Subcutaneous abdominal adipose tissue (tissue), 5 donors: Measurements from ENCODE around the gene RILPL1.
"Not testable (repeated sequence)": the region's sequence is repeated elsewhere in the genome, so short reads cannot be mapped to it uniquely, and the experiment has no call there.

Experiments used
- H3K27ac ChIP-seq: one replicate; pipeline ENCODE4 v1.7.0; 2013; ENCODE audit warnings: low read depth, mild to moderate bottlenecking, inconsistent platforms, low read length, moderate library complexity
- H3K27me3 ChIP-seq, 5 donors: one replicate each; pipeline ENCODE4 v1.7.0; 2013; ENCODE audit warnings: low read length in 5 of 5, inconsistent platforms in 1 of 5; ENCODE audit not compliant: control insufficient read depth in 5 of 5, insufficient read depth in 4 of 5
- H3K36me3 ChIP-seq, 5 donors: one replicate each; pipeline ENCODE4 v1.7.0; 2013; ENCODE audit warnings: low read length in 5 of 5; ENCODE audit not compliant: control insufficient read depth in 5 of 5, insufficient read depth in 5 of 5
- H3K4me1 ChIP-seq, 5 donors: one replicate each; pipeline ENCODE4 v1.7.0; 2013; ENCODE audit warnings: low read length in 5 of 5, mild to moderate bottlenecking in 3 of 5, moderate library complexity in 1 of 5; ENCODE audit not compliant: control insufficient read depth in 5 of 5, insufficient read depth in 5 of 5
- H3K4me3 ChIP-seq, 5 donors: one replicate each; pipeline ENCODE4 v1.7.0; 2013; ENCODE audit warnings: low read length in 5 of 5, low read depth in 1 of 5
- H3K9ac ChIP-seq, 5 donors: one replicate each; pipeline ENCODE4 v1.7.0; 2013; ENCODE audit warnings: low read length in 5 of 5, mild to moderate bottlenecking in 4 of 5, moderate library complexity in 3 of 5
- H3K9me3 ChIP-seq, 5 donors: one replicate each; pipeline ENCODE4 v1.7.0; 2013; ENCODE audit warnings: low read length in 5 of 5; ENCODE audit not compliant: control insufficient read depth in 5 of 5
- donor health status: healthy.
- donor health status: healthy.
- donor health status: healthy.
- donor health status: healthy.
- donor health status: healthy.

RILPL1 gene

GRCh38 chr12:123554843-123555242 is 21.3 kb upstream of the RILPL1 start:
- H3K27me3 ChIP-seq, H3K27ac ChIP-seq, H3K9ac ChIP-seq, H3K4me1 ChIP-seq, H3K36me3 ChIP-seq, H3K9me3 ChIP-seq, H3K4me3 ChIP-seq: not testable (repeated sequence)

- H3K4me3 ChIP-seq, H3K4me1 ChIP-seq, H3K36me3 ChIP-seq, H3K27me3 ChIP-seq, H3K9ac ChIP-seq, H3K9me3 ChIP-seq, H3K27ac ChIP-seq: not testable (repeated sequence)
Measured at GRCh38 chr12:123554136-123554535, 20.6 kb upstream of the RILPL1 start.

- Histone ChIP-seq H3K4me3 (no peak overlapping the region), H3K27ac (no peak overlapping the region), H3K9ac (no peak overlapping the region), H3K9me3 (no peaks in the 10 kb centered on the region), H3K27me3 (no peaks in the 10 kb centered on the region), H3K36me3 (no peaks in the 10 kb centered on the region), H3K4me1 (no peaks in the 10 kb centered on the region)
Measured at GRCh38 chr12:123550700-123551099, 17.2 kb upstream of the RILPL1 start.

GRCh38 chr12:123548107-123548506 is 14.6 kb upstream of the RILPL1 start:
- Histone ChIP-seq H3K4me3 (no peak overlapping the region), H3K27ac (no peak overlapping the region), H3K27me3 (no peaks in the 10 kb centered on the region), H3K9me3 (no peaks in the 10 kb centered on the region), H3K9ac (no peak overlapping the region), H3K36me3 (no peaks in the 10 kb centered on the region), H3K4me1 (no peaks in the 10 kb centered on the region)

- Histone ChIP-seq H3K9me3 (no peaks in the 10 kb centered on the region), H3K9ac (no peak overlapping the region), H3K4me1 (no peaks in the 10 kb centered on the region), H3K27me3 (no peaks in the 10 kb centered on the region), H3K36me3 (no peaks in the 10 kb centered on the region), H3K4me3 (no peak overlapping the region), H3K27ac (no peak overlapping the region)
Measured at GRCh38 chr12:123546281-123546680, 12.8 kb upstream of the RILPL1 start.

- Histone ChIP-seq H3K9me3 (no peaks in the 10 kb centered on the region), H3K4me1 (no peaks in the 10 kb centered on the region), H3K36me3 (no peaks in the 10 kb centered on the region), H3K27ac (no peak overlapping the region), H3K4me3 (no peak overlapping the region), H3K9ac (no peak overlapping the region), H3K27me3 (no peaks in the 10 kb centered on the region)
Measured at GRCh38 chr12:123543541-123543940, 10.0 kb upstream of the RILPL1 start.

GRCh38 chr12:123540899-123541662 is 7.6 kb upstream of the RILPL1 start:
- Histone ChIP-seq H3K27ac (no peak overlapping the region), H3K4me1 (no peaks in the 10 kb centered on the region), H3K4me3 (no peak overlapping the region), H3K36me3 (no peaks in the 10 kb centered on the region), H3K9ac (no peak overlapping the region), H3K9me3 (no peaks in the 10 kb centered on the region), H3K27me3 (no peaks in the 10 kb centered on the region)

- H3K9ac ChIP-seq, H3K36me3 ChIP-seq, H3K9me3 ChIP-seq, H3K27me3 ChIP-seq, H3K4me3 ChIP-seq, H3K27ac ChIP-seq: not testable (repeated sequence)
- H3K4me1 ChIP-seq, result peaks cover 10 to 29% (median 28%) of the 10 kb centered on the region in 5 donors
Measured at GRCh38 chr12:123535952-123536351, 2.4 kb upstream of the RILPL1 start.

- peak overlapping the region; percentile 65 to 90 (median 77) for H3K4me3 ChIP-seq
- H3K9ac ChIP-seq, result peak overlapping the region; percentile 60 to 80 (median 62)
- H3K9me3 ChIP-seq, result no peaks in the 10 kb centered on the region
- H3K4me1 ChIP-seq, result peaks cover 10 to 34% (median 29%) of the 10 kb centered on the region in 5 donors
- peaks cover 0 to 11% (median 2%) of the 10 kb centered on the region in 5 donors for H3K36me3 ChIP-seq
- no peaks in the 10 kb centered on the region for H3K27me3 ChIP-seq
- peak overlapping the region; percentile 41 for H3K27ac ChIP-seq
Measured at GRCh38 chr12:123532808-123533649, 490 bp downstream of the RILPL1 start.

- Histone ChIP-seq H3K4me1 (peaks cover 10 to 34% (median 29%) of the 10 kb centered on the region in 5 donors), H3K9ac (peak overlapping the region; percentile 7 to 72 (median 37)), H3K36me3 (peaks cover 0 to 13% (median 2%) of the 10 kb centered on the region in 5 donors), H3K27me3 (no peaks in the 10 kb centered on the region), H3K9me3 (no peaks in the 10 kb centered on the region), H3K27ac (peak overlapping the region; percentile 42), H3K4me3 (peak overlapping the region in 4 of 5 donors; percentile 6 to 90 (median 46))
Measured at GRCh38 chr12:123532019-123532418, 1.5 kb downstream of the RILPL1 start.
